ENCODE data around the gene CYRIA.

DNA sequence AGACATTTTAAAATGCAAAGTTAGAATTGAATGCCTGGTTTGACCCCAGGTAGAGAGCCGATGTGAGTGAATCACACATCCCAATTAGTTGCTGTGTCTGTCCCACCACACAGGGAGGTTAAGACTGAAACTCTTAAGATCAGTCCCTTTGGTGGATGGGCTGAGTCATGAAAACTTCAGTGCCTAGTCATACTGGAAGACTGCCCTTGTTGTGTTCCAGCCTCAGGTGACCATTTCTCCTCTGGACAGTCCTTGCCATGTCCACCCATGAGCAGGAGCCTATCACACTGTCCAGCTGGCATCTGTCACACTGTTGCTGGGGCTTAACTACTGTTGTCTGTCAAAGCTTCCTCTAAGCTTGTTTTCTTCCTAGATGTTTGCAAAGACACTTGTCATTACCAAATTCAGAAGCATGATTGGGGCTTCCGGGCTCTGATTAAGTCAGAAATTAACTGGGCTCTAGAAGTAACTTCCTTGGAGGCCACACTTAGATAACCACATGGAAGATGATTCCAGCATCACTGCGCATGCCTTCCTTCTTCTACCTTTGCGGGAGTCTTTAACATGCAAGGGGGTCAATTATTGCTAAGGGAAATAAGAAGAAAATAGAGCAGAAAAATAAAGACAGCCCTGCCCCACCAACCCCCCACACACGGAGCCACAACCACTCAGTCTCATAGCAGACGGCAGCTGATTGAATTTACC, 21.3 kb downstream of the CYRIA start:
- TF ChIP-seq GATA2 (IDR thresholded peaks at IDR 0.05; ENCODE audit: low read depth, low read length) (no peak), GATA3 (IDR thresholded peaks at IDR 0.05; ENCODE audit: low read depth, low read length) (no peak)

All from SH-SY5Y (cell line).